Neural cell (in vitro differentiated cells): ENCODE results near the gene GLI3. TPM values are rescaled to one million over a fixed set of nuclear protein-coding genes. Genes with fewer than 3 reads are reported as not detected.

Experiments
- H2AFZ ChIP-seq: fragments of 200-600, 300-800 bp; sonication (generic), shearing (Covaris generic); 2 replicates; pipeline ENCODE4 v1.6.0; 2014; ENCODE audit warnings: low read depth, mild to moderate bottlenecking, antibody characterized with exemption, low read length, moderate library complexity
- H3F3A ChIP-seq: fragments of 200-600 bp; shearing (Covaris generic); 2 replicates; pipeline ENCODE4 v1.6.1; 2016; ENCODE audit warnings: mild to moderate bottlenecking, moderate library complexity, mixed read lengths, antibody characterized with exemption, low read length; ENCODE audit not compliant: insufficient read depth, poor library complexity, severe bottlenecking
- H3K27ac ChIP-seq: fragments of 200-600, 300-800 bp; sonication (generic), shearing (Covaris generic); 2 replicates; pipeline ENCODE4 v1.5.1; 2014; ENCODE audit warnings: mild to moderate bottlenecking, low read length, moderate library complexity
- H3K27me3 ChIP-seq: fragments of 300-800, 200-600 bp; sonication (generic), shearing (Covaris generic); 2 replicates; pipeline ENCODE4 v1.6.0; 2014; ENCODE audit warnings: mild to moderate bottlenecking, low read depth, low read length, moderate library complexity; ENCODE audit not compliant: insufficient read depth
- H3K36me3 ChIP-seq: fragments of 300-800, 200-600 bp; sonication (generic), shearing (Covaris generic); 2 replicates; pipeline ENCODE4 v1.5.1; 2014; ENCODE audit warnings: mild to moderate bottlenecking, antibody characterized with exemption, low read length, moderate library complexity; ENCODE audit not compliant: insufficient read depth
- H3K4me2 ChIP-seq: fragments of 300-800, 200-600 bp; sonication (generic), shearing (Covaris generic); 2 replicates; pipeline ENCODE4 v1.6.0; 2014; ENCODE audit warnings: mild to moderate bottlenecking, low read length
- H3K4me3 ChIP-seq: fragments of 300-800, 200-600 bp; sonication (generic), shearing (Covaris generic); 2 replicates; pipeline ENCODE4 v1.5.1; 2014; ENCODE audit warnings: mild to moderate bottlenecking, low read length, moderate library complexity
- H3K79me2 ChIP-seq: fragments of 200-600 bp; shearing (Covaris generic); replicated peaks from 2 replicates; pipeline ENCODE4 v1.6.0; 2014; ENCODE audit warnings: mild to moderate bottlenecking, low read length, moderate library complexity; ENCODE audit not compliant: insufficient read depth
- H3K9ac ChIP-seq: fragments of 300-800, 200-600 bp; sonication (generic), shearing (Covaris generic); 2 replicates; pipeline ENCODE4 v1.6.1; 2016; ENCODE audit warnings: mild to moderate bottlenecking, low read length, mixed read lengths
- H3K9me2 ChIP-seq: fragments of 200-600 bp; shearing (Covaris generic); 2 replicates; pipeline ENCODE4 v1.6.1; 2016; ENCODE audit warnings: mild to moderate bottlenecking, low read length, mixed read lengths; ENCODE audit not compliant: insufficient read depth
- H3K9me3 ChIP-seq: fragments of 200-600, 300-800 bp; sonication (generic), shearing (Covaris generic); 2 replicates; pipeline ENCODE4 v1.6.1; 2016; ENCODE audit warnings: mild to moderate bottlenecking, mixed run types, low read length, moderate library complexity, mixed read lengths
- H4K20me1 ChIP-seq: fragments of 200-600 bp; shearing (Covaris generic); 2 replicates; pipeline ENCODE4 v1.6.1; 2016; ENCODE audit warnings: mild to moderate bottlenecking, mixed run types; ENCODE audit not compliant: insufficient read depth
- EP300 ChIP-seq: fragments of 450-650 bp; conservative IDR thresholded peaks from 2 replicates; pipeline ENCODE4 v1.6.1; 2014; ENCODE audit warnings: antibody characterized with exemption, mild to moderate bottlenecking, moderate library complexity; ENCODE audit not compliant: poor library complexity, severe bottlenecking
- EZH2 ChIP-seq: fragments of 200-600, 300-800 bp; shearing (Covaris generic), sonication (generic); IDR thresholded peaks from 2 replicates; pipeline ENCODE4 v1.6.1; 2014; ENCODE audit warnings: antibody characterized with exemption, low read length, borderline replicate concordance, mild to moderate bottlenecking; ENCODE audit not compliant: insufficient read depth, poor library complexity, severe bottlenecking
- MXI1 ChIP-seq: fragments of 450-650 bp; conservative IDR thresholded peaks from 2 replicates; pipeline ENCODE4 v1.6.1; 2014; ENCODE audit warnings: antibody characterized with exemption, mild to moderate bottlenecking; ENCODE audit not compliant: poor library complexity, severe bottlenecking
- POLR2AphosphoS5 ChIP-seq: IDR thresholded peaks from 2 replicates; pipeline ENCODE4 v1.6.1; 2012
- RAD21 ChIP-seq: fragments of 450-650 bp; conservative IDR thresholded peaks from 2 replicates; pipeline ENCODE4 v1.6.1; 2014; ENCODE audit warnings: antibody characterized with exemption, mild to moderate bottlenecking, moderate library complexity
- SMC3 ChIP-seq: fragments of 450-650 bp; conservative IDR thresholded peaks from 2 replicates; pipeline ENCODE4 v1.6.1; 2014; ENCODE audit warnings: antibody characterized with exemption, mild to moderate bottlenecking, moderate library complexity; ENCODE audit not compliant: poor library complexity
- TAF1 ChIP-seq: IDR thresholded peaks from 2 replicates; pipeline ENCODE4 v1.6.1; 2012; ENCODE audit warnings: low read depth
- polyA plus RNA-seq: library from polyadenylated mRNA; depleted of rRNA; stranded (reverse); fragments of >200 nt; gene quantifications from 2 replicates; pipeline ENCODE4 v1.2.3, GENCODE V29; 2014
- TF ChIP-seq, protein P1 (sequence below): fragments of 450-650 bp; IDR thresholded peaks from 2 replicates; pipeline ENCODE4 v1.5.1; 2014; ENCODE audit warnings: antibody characterized with exemption, mild to moderate bottlenecking, moderate library complexity; ENCODE audit not compliant: poor library complexity, severe bottlenecking
- TF ChIP-seq, protein P2 (sequence below): IDR thresholded peaks from 2 replicates; pipeline ENCODE4 v1.6.1; 2012; ENCODE audit warnings: borderline replicate concordance

The GLI3 gene
- polyA plus RNA-seq, 1 donor from 2014 or later = 0.19 TPM

DNA sequence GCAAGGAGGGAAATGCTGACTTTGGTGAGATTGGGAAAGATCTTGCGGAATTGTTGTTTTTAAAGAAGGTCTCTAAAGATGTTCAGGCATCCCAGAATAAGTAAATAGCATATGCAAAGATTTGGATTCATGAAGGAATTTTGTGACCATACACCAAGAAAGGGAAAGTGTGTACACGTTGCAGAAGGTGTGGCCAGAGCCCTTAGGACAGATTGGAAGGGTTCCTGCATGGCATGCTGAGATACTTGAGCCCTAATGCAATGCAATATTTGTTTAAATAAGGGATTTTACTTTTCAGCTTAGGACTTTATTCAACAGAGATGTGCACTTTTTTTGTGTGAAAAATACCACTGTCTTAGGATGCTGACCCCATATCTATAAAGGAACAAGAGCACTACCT, 314.6 kb downstream of the GLI3 start:
- H3K27ac ChIP-seq = no peak overlapping the region
- H3K79me2 ChIP-seq = no peaks in the 10 kb centered on the region
- no peaks in the 10 kb centered on the region for H3K9me3 ChIP-seq
- no peaks in the 10 kb centered on the region for H3K9me2 ChIP-seq
- no peak overlapping the region for H2AFZ ChIP-seq
- TF ChIP-seq SMC3 (no peak), EZH2 (no peak), POLR2AphosphoS5 (no peak), RAD21 (no peak), EP300 (no peak), TAF1 (no peak), MXI1 (no peak)
- TF ChIP-seq, protein P1, sequence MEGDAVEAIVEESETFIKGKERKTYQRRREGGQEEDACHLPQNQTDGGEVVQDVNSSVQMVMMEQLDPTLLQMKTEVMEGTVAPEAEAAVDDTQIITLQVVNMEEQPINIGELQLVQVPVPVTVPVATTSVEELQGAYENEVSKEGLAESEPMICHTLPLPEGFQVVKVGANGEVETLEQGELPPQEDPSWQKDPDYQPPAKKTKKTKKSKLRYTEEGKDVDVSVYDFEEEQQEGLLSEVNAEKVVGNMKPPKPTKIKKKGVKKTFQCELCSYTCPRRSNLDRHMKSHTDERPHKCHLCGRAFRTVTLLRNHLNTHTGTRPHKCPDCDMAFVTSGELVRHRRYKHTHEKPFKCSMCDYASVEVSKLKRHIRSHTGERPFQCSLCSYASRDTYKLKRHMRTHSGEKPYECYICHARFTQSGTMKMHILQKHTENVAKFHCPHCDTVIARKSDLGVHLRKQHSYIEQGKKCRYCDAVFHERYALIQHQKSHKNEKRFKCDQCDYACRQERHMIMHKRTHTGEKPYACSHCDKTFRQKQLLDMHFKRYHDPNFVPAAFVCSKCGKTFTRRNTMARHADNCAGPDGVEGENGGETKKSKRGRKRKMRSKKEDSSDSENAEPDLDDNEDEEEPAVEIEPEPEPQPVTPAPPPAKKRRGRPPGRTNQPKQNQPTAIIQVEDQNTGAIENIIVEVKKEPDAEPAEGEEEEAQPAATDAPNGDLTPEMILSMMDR = no peak
- TF ChIP-seq, protein P2, sequence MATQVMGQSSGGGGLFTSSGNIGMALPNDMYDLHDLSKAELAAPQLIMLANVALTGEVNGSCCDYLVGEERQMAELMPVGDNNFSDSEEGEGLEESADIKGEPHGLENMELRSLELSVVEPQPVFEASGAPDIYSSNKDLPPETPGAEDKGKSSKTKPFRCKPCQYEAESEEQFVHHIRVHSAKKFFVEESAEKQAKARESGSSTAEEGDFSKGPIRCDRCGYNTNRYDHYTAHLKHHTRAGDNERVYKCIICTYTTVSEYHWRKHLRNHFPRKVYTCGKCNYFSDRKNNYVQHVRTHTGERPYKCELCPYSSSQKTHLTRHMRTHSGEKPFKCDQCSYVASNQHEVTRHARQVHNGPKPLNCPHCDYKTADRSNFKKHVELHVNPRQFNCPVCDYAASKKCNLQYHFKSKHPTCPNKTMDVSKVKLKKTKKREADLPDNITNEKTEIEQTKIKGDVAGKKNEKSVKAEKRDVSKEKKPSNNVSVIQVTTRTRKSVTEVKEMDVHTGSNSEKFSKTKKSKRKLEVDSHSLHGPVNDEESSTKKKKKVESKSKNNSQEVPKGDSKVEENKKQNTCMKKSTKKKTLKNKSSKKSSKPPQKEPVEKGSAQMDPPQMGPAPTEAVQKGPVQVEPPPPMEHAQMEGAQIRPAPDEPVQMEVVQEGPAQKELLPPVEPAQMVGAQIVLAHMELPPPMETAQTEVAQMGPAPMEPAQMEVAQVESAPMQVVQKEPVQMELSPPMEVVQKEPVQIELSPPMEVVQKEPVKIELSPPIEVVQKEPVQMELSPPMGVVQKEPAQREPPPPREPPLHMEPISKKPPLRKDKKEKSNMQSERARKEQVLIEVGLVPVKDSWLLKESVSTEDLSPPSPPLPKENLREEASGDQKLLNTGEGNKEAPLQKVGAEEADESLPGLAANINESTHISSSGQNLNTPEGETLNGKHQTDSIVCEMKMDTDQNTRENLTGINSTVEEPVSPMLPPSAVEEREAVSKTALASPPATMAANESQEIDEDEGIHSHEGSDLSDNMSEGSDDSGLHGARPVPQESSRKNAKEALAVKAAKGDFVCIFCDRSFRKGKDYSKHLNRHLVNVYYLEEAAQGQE = no peak
- no peaks in the 10 kb centered on the region for H3K27me3 ChIP-seq
- H3K4me2 ChIP-seq = no peak overlapping the region
- H4K20me1 ChIP-seq = no peaks in the 10 kb centered on the region
- no peaks in the 10 kb centered on the region for H3K36me3 ChIP-seq
- no peaks in the 10 kb centered on the region for H3F3A ChIP-seq
- no peak overlapping the region for H3K4me3 ChIP-seq
- H3K9ac ChIP-seq = no peak overlapping the region

DNA sequence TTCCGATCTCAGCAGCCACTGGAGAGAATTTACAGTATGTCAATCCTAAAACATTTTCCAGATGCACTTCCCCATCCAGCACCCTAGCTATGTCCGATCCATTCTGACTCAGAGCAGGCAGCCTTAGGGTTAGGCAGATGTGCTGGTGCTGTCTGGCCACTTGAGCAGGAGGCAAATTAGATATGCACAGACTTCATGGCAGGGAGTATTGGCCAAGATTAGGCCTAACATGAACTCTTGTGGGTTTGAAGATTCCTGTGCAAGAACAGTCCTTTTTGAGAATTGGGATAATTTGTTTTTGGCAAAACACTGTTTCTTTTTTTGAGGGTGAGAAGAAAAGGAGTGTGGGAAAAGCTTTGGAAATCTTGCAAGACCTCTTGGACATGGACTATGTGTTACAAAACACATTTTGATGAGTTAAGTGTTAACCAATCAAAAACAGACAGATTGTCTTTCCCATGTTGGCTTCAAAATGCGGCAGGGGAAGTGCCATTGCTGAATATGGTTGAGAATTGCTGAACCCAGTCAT, 315.5 kb downstream of the GLI3 start:
- no peaks in the 10 kb centered on the region for H3F3A ChIP-seq
- H2AFZ ChIP-seq = no peak overlapping the region
- H3K4me2 ChIP-seq = no peak overlapping the region
- no peak overlapping the region for H3K4me3 ChIP-seq
- H3K9ac ChIP-seq = no peak overlapping the region
- H3K36me3 ChIP-seq = no peaks in the 10 kb centered on the region
- TF ChIP-seq EP300 = no peak
- TF ChIP-seq MXI1 = no peak
- TF ChIP-seq SMC3 = no peak
- TF ChIP-seq POLR2AphosphoS5 = no peak
- TF ChIP-seq RAD21 = no peak
- no peak for TF ChIP-seq EZH2
- TF ChIP-seq, protein P1 = no peak
- TF ChIP-seq, protein P2 = no peak
- no peak for TF ChIP-seq TAF1
- H3K27me3 ChIP-seq = no peaks in the 10 kb centered on the region
- no peak overlapping the region for H3K27ac ChIP-seq
- H3K9me3 ChIP-seq = no peaks in the 10 kb centered on the region
- H4K20me1 ChIP-seq = no peaks in the 10 kb centered on the region
- H3K9me2 ChIP-seq = no peaks in the 10 kb centered on the region
- H3K79me2 ChIP-seq = no peaks in the 10 kb centered on the region
